Sigmoid colon (tissue), 7 donors: ENCODE measurements around the gene COG4. TPM values are rescaled to one million over a fixed set of nuclear protein-coding genes. Genes with fewer than 3 reads are reported as not detected.

Source experiments
- DNase-seq: peaks from one replicate; pipeline ENCODE4 v3.0.0-alpha.2; 2019
- H3K27ac ChIP-seq, 4 donors: fragments of 200-600 bp; sonication (generic); one replicate each; pipeline ENCODE4 v1.5.1; 2016 to 2019; ENCODE audit warnings: mild to moderate bottlenecking in 1 of 4
- H3K27me3 ChIP-seq, 3 donors: fragments of 200-600 bp; sonication (generic); one replicate each; pipeline ENCODE4 v1.5.1; 2019; ENCODE audit warnings: mild to moderate bottlenecking in 1 of 3
- H3K36me3 ChIP-seq, 4 donors: fragments of 200-600 bp; sonication (generic); one replicate each; pipeline ENCODE4 v1.5.1; 2016 to 2019
- H3K4me1 ChIP-seq, 4 donors: fragments of 200-600 bp; sonication (generic); one replicate each; pipeline ENCODE4 v1.5.1; 2017 to 2019
- H3K4me3 ChIP-seq, 4 donors: fragments of 200-600 bp; sonication (generic); one replicate each; pipeline ENCODE4 v1.5.1; 2017 to 2019; ENCODE audit warnings: mild to moderate bottlenecking in 2 of 4, moderate library complexity in 1 of 4
- H3K9me3 ChIP-seq, 4 donors: fragments of 200-600 bp in 3 of 4; sonication (generic) in 3 of 4; one replicate each; pipeline versions ENCODE4 v1.5.1 to v1.6.1; 2013 to 2019
- CTCF ChIP-seq, 4 experiments: fragments of 450-650 bp in 3 of 4; fragments of 200-600 bp in 1 of 4; IDR thresholded peaks; one replicate each; pipeline ENCODE4 v1.5.1; 2016 to 2019; ENCODE audit warnings: antibody characterized with exemption in 4 of 4, mild to moderate bottlenecking in 3 of 4, moderate library complexity in 2 of 4
- EP300 ChIP-seq, 4 donors: sonication (generic); formaldehyde crosslinking; IDR thresholded peaks; one replicate each; pipeline ENCODE4 v1.6.1; 2017; ENCODE audit warnings: antibody characterized with exemption in 4 of 4
- POLR2A ChIP-seq, 2 donors: fragments of 450-650 bp; IDR thresholded peaks; one replicate each; pipeline ENCODE4 v1.6.1; 2016; ENCODE audit warnings: antibody characterized with exemption in 2 of 2, mild to moderate bottlenecking in 2 of 2, moderate library complexity in 2 of 2
- POLR2AphosphoS5 ChIP-seq, 4 donors: sonication (generic); formaldehyde crosslinking; IDR thresholded peaks; one replicate each; pipeline ENCODE4 v1.6.1; 2017; ENCODE audit warnings: antibody characterized with exemption in 4 of 4
- WGBS, 2 donors: extraction: QIAGEN DNeasy Blood & Tissue Kit; methylation state at CpG; one replicate each; pipeline ENCODE4 v1.1.7; 2013; 5-methylcytosine and 5-hydroxymethylcytosine counted together
- intact Hi-C: fragments of 100-400 bp; cut with DNase I; formaldehyde crosslinking; loops from one replicate; pipeline ENCODE4 v1.15.1; 2023
- polyA plus RNA-seq, 3 donors: library from polyadenylated mRNA; stranded (reverse); fragments of 200-250 nt; gene quantifications; one replicate each; pipeline ENCODE4 v1.2.3, GENCODE V29; 2013
- total RNA-seq, 4 donors: library from RNA; depleted of rRNA; stranded (reverse); fragments of >200 nt; gene quantifications; one replicate each; pipeline ENCODE4 v1.1.0, GENCODE V29; 2016
- donor health status: healthy with polysubstance abuse.
- donor health status: Bipolar disorder and iron deficiency.
- donor health status: healthy.

COG4 gene
- total and polyA plus RNA-seq, 7 donors = 25.2 to 51.0 (median 32.7) TPM

GRCh38 chr16:70551788-70552187, 28.4 kb upstream of the COG4 start:
- Histone ChIP-seq H3K9me3 (no peaks in the 10 kb centered on the region), H3K4me1 (no peaks in the 10 kb centered on the region), H3K36me3 (peaks cover 49 to 100% (median 72%) of the 10 kb centered on the region in 4 donors), H3K4me3 (no peak overlapping the region), H3K27ac (no peak overlapping the region), H3K27me3 (no peaks in the 10 kb centered on the region)
- no peak for DNase-seq
- intact Hi-C loops = no loop called here
- TF ChIP-seq CTCF (IDR thresholded peaks at IDR 0.05) (no peak), EP300 (IDR thresholded peaks at IDR 0.05) (no peak), POLR2AphosphoS5 (IDR thresholded peaks at IDR 0.05) (no peak), POLR2A (IDR thresholded peaks at IDR 0.05) (no peak)
- 74 to 83% methylated on average over 3 of the region's 3 CpGs for WGBS, 2 donors

GRCh38 chr16:70550082-70550481, 26.7 kb upstream of the COG4 start:
- TF ChIP-seq POLR2A (IDR thresholded peaks at IDR 0.05) (no peak), POLR2AphosphoS5 (IDR thresholded peaks at IDR 0.05) (no peak), EP300 (IDR thresholded peaks at IDR 0.05) (no peak), CTCF (IDR thresholded peaks at IDR 0.05) (no peak)
- WGBS, 2 donors = 0 to 57% methylated on average over 1 of the region's 1 CpG
- intact Hi-C loops = no loop called here
- H3K4me3 ChIP-seq = no peak overlapping the region
- DNase-seq = no peak
- no peaks in the 10 kb centered on the region for H3K9me3 ChIP-seq
- H3K27ac ChIP-seq = no peak overlapping the region
- peaks cover 42 to 100% (median 67%) of the 10 kb centered on the region in 4 donors for H3K36me3 ChIP-seq
- no peaks in the 10 kb centered on the region for H3K27me3 ChIP-seq
- H3K4me1 ChIP-seq = no peaks in the 10 kb centered on the region

- H3K27ac ChIP-seq = no peak overlapping the region
- no peaks in the 10 kb centered on the region for H3K27me3 ChIP-seq
- intact Hi-C loops = loop anchor here (10.0 kb wide), 1 partner anchor 274 kb away; no protein-coding TSS in a partner anchor
- no peaks in the 10 kb centered on the region for H3K9me3 ChIP-seq
- H3K36me3 ChIP-seq = peaks cover 30 to 100% (median 67%) of the 10 kb centered on the region in 4 donors
- H3K4me1 ChIP-seq = no peaks in the 10 kb centered on the region
- DNase-seq = no peak
- no peak overlapping the region for H3K4me3 ChIP-seq
- WGBS, 2 donors = 78 to 81% methylated on average over 2 of the region's 2 CpGs
- TF ChIP-seq POLR2A (IDR thresholded peaks at IDR 0.05) = no peak
- TF ChIP-seq POLR2AphosphoS5 (IDR thresholded peaks at IDR 0.05) = no peak
- no peak for TF ChIP-seq CTCF (IDR thresholded peaks at IDR 0.05)
These were observed 25.6 kb upstream of the COG4 start for GRCh38 chr16:70548936-70549335.

GRCh38 chr16:70544548-70544947, 21.2 kb upstream of the COG4 start:
- Histone ChIP-seq H3K36me3 (peaks cover 31 to 100% (median 78%) of the 10 kb centered on the region in 4 donors), H3K27me3 (no peaks in the 10 kb centered on the region), H3K4me3 (no peak overlapping the region), H3K9me3 (no peaks in the 10 kb centered on the region), H3K27ac (no peak overlapping the region), H3K4me1 (no peaks in the 10 kb centered on the region)
- WGBS, 2 donors = 83% methylated on average over 1 of the region's 1 CpG
- DNase-seq = no peak
- intact Hi-C loops = loop anchor here (10.0 kb wide), 1 partner anchor 270 kb away; no protein-coding TSS in a partner anchor
- TF ChIP-seq EP300 (IDR thresholded peaks at IDR 0.05) (no peak), POLR2A (IDR thresholded peaks at IDR 0.05) (no peak), CTCF (IDR thresholded peaks at IDR 0.05) (no peak), POLR2AphosphoS5 (IDR thresholded peaks at IDR 0.05) (no peak)

GRCh38 chr16:70540994-70541393, 17.6 kb upstream of the COG4 start:
- intact Hi-C loops = loop anchor here (10.0 kb wide), 1 partner anchor 266 kb away; no protein-coding TSS in a partner anchor
- peaks cover 27 to 100% (median 85%) of the 10 kb centered on the region in 4 donors for H3K36me3 ChIP-seq

More at GRCh38 chr16:70540994-70541393, 17.6 kb upstream of the COG4 start:
- Histone ChIP-seq H3K27me3 (no peaks in the 10 kb centered on the region), H3K4me1 (no peaks in the 10 kb centered on the region), H3K27ac (no peak overlapping the region), H3K4me3 (no peak overlapping the region), H3K9me3 (no peaks in the 10 kb centered on the region)
- 48 to 60% methylated on average over 3 of the region's 3 CpGs for WGBS, 2 donors
- DNase-seq = no peak
- TF ChIP-seq POLR2AphosphoS5 (IDR thresholded peaks at IDR 0.05) (no peak), POLR2A (IDR thresholded peaks at IDR 0.05) (no peak), EP300 (IDR thresholded peaks at IDR 0.05) (no peak), CTCF (IDR thresholded peaks at IDR 0.05) (no peak)
